Vagina (tissue), 2 donors: ENCODE data around the gene STX16. TPM values are rescaled to one million over a fixed set of nuclear protein-coding genes. Genes with fewer than 3 reads are reported as not detected.
"Not testable (repeated sequence)": the region's sequence is repeated elsewhere in the genome, so short reads cannot be mapped to it uniquely, and the experiment has no call there.

Experiments
- DNase-seq, 2 donors: peaks; one replicate each; pipeline ENCODE4 v3.0.0-alpha.2; 2017; ENCODE audit errors: extremely low spot score in 2 of 2
- H3K27ac ChIP-seq: fragments of 200-600 bp; sonication (generic); one replicate; pipeline ENCODE4 v1.5.1; 2019
- H3K27me3 ChIP-seq: fragments of 200-600 bp; sonication (generic); one replicate; pipeline ENCODE4 v1.5.1; 2019
- H3K36me3 ChIP-seq, 2 donors: fragments of 200-600 bp; sonication (generic); one replicate each; pipeline ENCODE4 v1.5.1; 2017 to 2019
- H3K4me1 ChIP-seq: fragments of 200-600 bp; sonication (generic); one replicate; pipeline ENCODE4 v1.5.1; 2019
- H3K4me3 ChIP-seq, 2 donors: fragments of 200-600 bp; sonication (generic); 1 replicate in 1 of 2; 2 replicates in 1 of 2; pipeline ENCODE4 v1.5.1; 2016 to 2019
- H3K9me3 ChIP-seq: fragments of 200-600 bp; sonication (generic); one replicate; pipeline ENCODE4 v1.5.1; 2019
- POLR2A ChIP-seq, 2 donors: fragments of 450-650 bp; IDR thresholded peaks; one replicate each; pipeline ENCODE4 v1.6.1; 2017; ENCODE audit warnings: antibody characterized with exemption in 2 of 2, mild to moderate bottlenecking in 2 of 2, moderate library complexity in 2 of 2
- POLR2AphosphoS5 ChIP-seq, 2 donors: sonication (generic); formaldehyde crosslinking; IDR thresholded peaks; one replicate each; pipeline ENCODE4 v1.9.0; 2017; ENCODE audit warnings: antibody characterized with exemption in 2 of 2, mild to moderate bottlenecking in 2 of 2, low read depth in 1 of 2; ENCODE audit not compliant: insufficient read depth in 1 of 2
- intact Hi-C: fragments of 100-400 bp; cut with DNase I; formaldehyde crosslinking; loops from one replicate; pipeline ENCODE4 v1.15.1; 2023
- total RNA-seq: library from RNA; depleted of rRNA; stranded (reverse); fragments of >200 nt; gene quantifications from one replicate; pipeline ENCODE4 v1.2.3, GENCODE V29; 2016
- TF ChIP-seq, protein P1 (sequence below), 3 experiments: fragments of 450-650 bp in 2 of 3; fragments of 200-600 bp in 1 of 3; sonication (generic) in 1 of 3; IDR thresholded peaks; one replicate each; pipeline ENCODE4 v1.5.1; 2017 to 2019; ENCODE audit warnings: antibody characterized with exemption in 3 of 3, mild to moderate bottlenecking in 2 of 3, moderate library complexity in 2 of 3

Gene STX16
- total RNA-seq, 1 donor from 2014 or later: 49.4 TPM

DNA sequence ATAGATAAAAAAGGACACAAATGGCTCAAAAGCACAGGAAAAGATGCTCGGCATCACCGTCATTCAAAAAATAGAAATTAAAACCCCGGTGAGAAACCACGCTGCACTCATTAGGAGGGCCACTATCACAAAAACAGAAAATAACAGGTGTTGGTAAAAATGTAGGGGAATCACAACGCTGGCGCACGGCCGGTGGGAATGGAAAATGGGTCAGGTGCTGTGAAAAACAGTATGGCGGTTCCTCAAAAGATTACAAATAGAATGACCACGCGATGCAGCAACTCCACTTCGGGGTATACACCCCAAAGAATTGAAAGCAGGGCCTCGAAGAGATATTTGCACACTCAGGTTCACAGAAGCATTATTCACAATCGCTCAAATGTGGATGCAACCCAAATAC is 69.8 kb downstream of the STX16 start:
- H3K4me1 ChIP-seq: no peaks in the 10 kb centered on the region
- H3K36me3 ChIP-seq: no peaks in the 10 kb centered on the region
- no peaks in the 10 kb centered on the region for H3K9me3 ChIP-seq
- no peaks in the 10 kb centered on the region for H3K27me3 ChIP-seq
- no peak for DNase-seq
- intact Hi-C loops: no loop called here
- H3K27ac ChIP-seq: no peak overlapping the region
- no peak overlapping the region for H3K4me3 ChIP-seq
- TF ChIP-seq POLR2AphosphoS5 (IDR thresholded peaks at IDR 0.05; ENCODE audit: insufficient read depth in 1 of 2, low read depth in 1 of 2): no peak
- TF ChIP-seq, protein P1, sequence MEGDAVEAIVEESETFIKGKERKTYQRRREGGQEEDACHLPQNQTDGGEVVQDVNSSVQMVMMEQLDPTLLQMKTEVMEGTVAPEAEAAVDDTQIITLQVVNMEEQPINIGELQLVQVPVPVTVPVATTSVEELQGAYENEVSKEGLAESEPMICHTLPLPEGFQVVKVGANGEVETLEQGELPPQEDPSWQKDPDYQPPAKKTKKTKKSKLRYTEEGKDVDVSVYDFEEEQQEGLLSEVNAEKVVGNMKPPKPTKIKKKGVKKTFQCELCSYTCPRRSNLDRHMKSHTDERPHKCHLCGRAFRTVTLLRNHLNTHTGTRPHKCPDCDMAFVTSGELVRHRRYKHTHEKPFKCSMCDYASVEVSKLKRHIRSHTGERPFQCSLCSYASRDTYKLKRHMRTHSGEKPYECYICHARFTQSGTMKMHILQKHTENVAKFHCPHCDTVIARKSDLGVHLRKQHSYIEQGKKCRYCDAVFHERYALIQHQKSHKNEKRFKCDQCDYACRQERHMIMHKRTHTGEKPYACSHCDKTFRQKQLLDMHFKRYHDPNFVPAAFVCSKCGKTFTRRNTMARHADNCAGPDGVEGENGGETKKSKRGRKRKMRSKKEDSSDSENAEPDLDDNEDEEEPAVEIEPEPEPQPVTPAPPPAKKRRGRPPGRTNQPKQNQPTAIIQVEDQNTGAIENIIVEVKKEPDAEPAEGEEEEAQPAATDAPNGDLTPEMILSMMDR (IDR thresholded peaks at IDR 0.05): no peak
- no peak for TF ChIP-seq POLR2A (IDR thresholded peaks at IDR 0.05)

DNA sequence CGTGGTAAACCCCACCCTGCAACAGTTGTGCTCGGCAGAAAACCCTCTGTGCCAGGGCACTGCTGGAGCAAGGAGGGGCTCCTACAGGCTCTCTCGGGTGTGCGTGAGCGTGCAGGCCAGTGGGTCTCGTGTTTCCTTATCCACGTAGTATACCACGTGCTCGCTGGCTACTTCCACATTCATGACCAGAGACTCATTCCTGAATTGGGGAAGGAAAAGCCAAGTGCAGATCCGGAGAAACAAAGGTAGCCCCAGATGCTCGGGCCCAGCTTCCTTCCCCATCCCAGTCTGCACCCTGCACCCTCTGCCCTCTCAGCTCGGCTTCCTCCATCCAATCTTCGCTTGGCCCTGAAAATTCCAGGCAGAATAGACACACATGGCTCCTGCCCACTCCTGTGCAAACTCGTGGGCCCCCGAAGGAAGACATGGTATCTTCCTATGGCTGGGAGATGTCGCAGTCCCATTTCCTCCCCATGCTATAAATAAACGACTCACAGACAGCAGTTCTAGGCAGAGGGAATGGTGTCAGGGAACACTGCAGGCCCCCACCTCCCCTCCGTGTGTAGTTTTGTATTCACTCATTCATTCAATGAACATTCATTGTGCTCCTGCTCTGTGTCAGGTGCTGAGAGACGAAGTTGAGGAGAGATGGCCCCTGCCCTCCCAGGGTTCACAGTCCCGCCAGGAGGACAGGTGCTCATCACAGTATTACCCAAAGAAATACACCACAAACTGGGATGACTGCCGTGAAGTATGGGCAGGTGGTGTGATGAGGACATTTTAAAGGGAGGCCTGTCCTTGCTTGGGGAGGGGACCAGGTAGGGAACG is 71.1 kb downstream of the STX16 start:
- Histone ChIP-seq H3K27ac (no peak overlapping the region), H3K27me3 (no peaks in the 10 kb centered on the region), H3K4me1 (no peaks in the 10 kb centered on the region), H3K4me3 (no peak overlapping the region), H3K9me3 (no peaks in the 10 kb centered on the region), H3K36me3 (no peaks in the 10 kb centered on the region)
- intact Hi-C loops: no loop called here
- TF ChIP-seq POLR2AphosphoS5 (IDR thresholded peaks at IDR 0.05; ENCODE audit: insufficient read depth in 1 of 2, low read depth in 1 of 2) (no peak), POLR2A (IDR thresholded peaks at IDR 0.05) (no peak)
- TF ChIP-seq, protein P1 (IDR thresholded peaks at IDR 0.05): no peak
- DNase-seq: peak; percentile 67 to 94

GRCh38 chr20:58722877-58723627 is 72.0 kb downstream of the STX16 start:
- Histone ChIP-seq H3K27me3 (no peaks in the 10 kb centered on the region), H3K4me3 (no peak overlapping the region), H3K36me3 (no peaks in the 10 kb centered on the region), H3K9me3 (no peaks in the 10 kb centered on the region), H3K27ac (no peak overlapping the region), H3K4me1 (no peaks in the 10 kb centered on the region)
- peak; percentile 72 for DNase-seq
- intact Hi-C loops: no loop called here
- TF ChIP-seq, protein P1 (IDR thresholded peaks at IDR 0.05): no peak
- no peak for TF ChIP-seq POLR2AphosphoS5 (IDR thresholded peaks at IDR 0.05; ENCODE audit: insufficient read depth in 1 of 2, low read depth in 1 of 2)
- TF ChIP-seq POLR2A (IDR thresholded peaks at IDR 0.05): no peak

DNA sequence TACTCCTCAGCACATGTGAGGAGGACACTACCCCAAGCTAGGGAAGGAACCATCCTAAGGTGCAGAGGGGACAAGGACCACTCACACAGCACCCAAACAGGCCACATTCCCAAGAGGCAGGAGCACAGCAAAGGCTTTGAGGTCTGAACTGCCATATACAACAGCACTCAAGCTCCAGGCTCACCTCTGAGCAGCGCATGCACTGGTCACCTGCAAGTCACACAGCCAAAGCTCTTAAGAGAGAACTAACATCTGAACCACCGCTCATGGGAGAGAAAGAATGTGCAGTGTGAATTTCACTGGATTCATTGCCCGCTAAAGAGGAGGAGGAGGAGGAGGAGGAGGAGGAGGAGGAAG is 72.5 kb downstream of the STX16 start:
- H3K36me3 ChIP-seq: no peaks in the 10 kb centered on the region
- no peak for DNase-seq
- H3K27ac ChIP-seq: no peak overlapping the region
- no peak for TF ChIP-seq POLR2A (IDR thresholded peaks at IDR 0.05)
- no peak for TF ChIP-seq POLR2AphosphoS5 (IDR thresholded peaks at IDR 0.05; ENCODE audit: insufficient read depth in 1 of 2, low read depth in 1 of 2)
- TF ChIP-seq, protein P1 (IDR thresholded peaks at IDR 0.05): no peak
- H3K27me3 ChIP-seq: no peaks in the 10 kb centered on the region
- no peaks in the 10 kb centered on the region for H3K4me1 ChIP-seq
- no peaks in the 10 kb centered on the region for H3K9me3 ChIP-seq
- intact Hi-C loops: no loop called here
- H3K4me3 ChIP-seq: no peak overlapping the region

GRCh38 chr20:58726156-58726555 is 75.1 kb downstream of the STX16 start:
- H3K4me3 ChIP-seq, H3K9me3 ChIP-seq, H3K36me3 ChIP-seq, H3K4me1 ChIP-seq, H3K27ac ChIP-seq, H3K27me3 ChIP-seq, DNase-seq, intact Hi-C loops: not testable (repeated sequence)

Other genes with a start within 250 kb of the STX16 start
- gene APCDD1L, start 135.9 kb upstream of the STX16 start, total RNA-seq: 0.98 TPM
- gene NPEPL1, start 41.5 kb downstream of the STX16 start, total RNA-seq: 25.5 TPM
- not detected for gene GNAS-AS1, start 199.6 kb downstream of the STX16 start, total RNA-seq
- 875 TPM for gene GNAS, start 201.4 kb downstream of the STX16 start, total RNA-seq